KBM-7 (cell line): ENCODE data around the gene PDRG1.
"Not testable (repeated sequence)": the region's sequence is repeated elsewhere in the genome, so short reads cannot be mapped to it uniquely, and the experiment has no call there.

Experiments
- DNase-seq: peaks from one replicate; pipeline ENCODE4 v3.0.0-alpha.2; 2015
- in situ Hi-C: fragments of 300-500 bp; cut with MboI; formaldehyde crosslinking; loops from 2 replicates; pipeline ENCODE4 v1.14.3; 2020; ENCODE audit warnings: low sequenced_read_pairs, low pct_unique_long_range_greater_than_20kb, mixed read lengths

The PDRG1 gene

GRCh38 chr20:31934491-31934890, 17.4 kb downstream of the PDRG1 start:
- no peak for DNase-seq
- in situ Hi-C loops, result no loop called here

- in situ Hi-C loops, result no loop called here
- DNase-seq, result no peak
Measured at GRCh38 chr20:31933698-31934097, 18.1 kb downstream of the PDRG1 start.

GRCh38 chr20:31930779-31931178, 21.1 kb downstream of the PDRG1 start:
- peak; percentile 28 for DNase-seq
- in situ Hi-C loops, result no loop called here

- in situ Hi-C loops, DNase-seq: not testable (repeated sequence)
Measured at GRCh38 chr20:31929631-31930030, 22.2 kb downstream of the PDRG1 start.

GRCh38 chr20:31927627-31928159, 24.2 kb downstream of the PDRG1 start:
- no peak for DNase-seq
- in situ Hi-C loops, result no loop called here

GRCh38 chr20:31926493-31926892, 25.4 kb downstream of the PDRG1 start:
- DNase-seq, result no peak
- in situ Hi-C loops, result no loop called here

GRCh38 chr20:31925631-31926030, 26.2 kb downstream of the PDRG1 start:
- in situ Hi-C loops, result no loop called here
- DNase-seq, result no peak

- DNase-seq, result no peak
- in situ Hi-C loops, result no loop called here
Measured at GRCh38 chr20:31924561-31924960, 27.3 kb downstream of the PDRG1 start.

- peak; percentile 64 for DNase-seq
- in situ Hi-C loops, result no loop called here
Measured at GRCh38 chr20:31923388-31924331, 28.2 kb downstream of the PDRG1 start.

GRCh38 chr20:31922588-31922987, 29.3 kb downstream of the PDRG1 start:
- no peak for DNase-seq
- in situ Hi-C loops, result no loop called here

GRCh38 chr20:31922181-31922580, 29.7 kb downstream of the PDRG1 start:
- no peak for DNase-seq
- in situ Hi-C loops, result no loop called here

- in situ Hi-C loops, DNase-seq: not testable (repeated sequence)
Measured at GRCh38 chr20:31921480-31921879, 30.4 kb downstream of the PDRG1 start.

GRCh38 chr20:31920275-31920855, 31.5 kb downstream of the PDRG1 start:
- no peak for DNase-seq
- in situ Hi-C loops, result no loop called here

GRCh38 chr20:31919410-31920155, 32.3 kb downstream of the PDRG1 start:
- in situ Hi-C loops, result no loop called here

GRCh38 chr20:31918466-31919105, 33.3 kb downstream of the PDRG1 start:
- DNase-seq, result no peak
- in situ Hi-C loops, result no loop called here

More at GRCh38 chr20:31919410-31920155, 32.3 kb downstream of the PDRG1 start:
- DNase-seq, result no peak

- DNase-seq, result peak; percentile 55
- in situ Hi-C loops, result not testable (repeated sequence)
Measured at GRCh38 chr20:31917962-31918412, 33.9 kb downstream of the PDRG1 start.

- in situ Hi-C loops, result no loop called here
- no peak for DNase-seq
Measured at GRCh38 chr20:31916708-31917107, 35.1 kb downstream of the PDRG1 start.

GRCh38 chr20:31915491-31916280, 36.2 kb downstream of the PDRG1 start:
- DNase-seq, result no peak
- in situ Hi-C loops, result no loop called here
